Upper lobe of left lung (tissue), 6 donors: ENCODE results near the gene MANBA. TPM values are rescaled to one million over a fixed set of nuclear protein-coding genes. Genes with fewer than 3 reads are reported as not detected.

Source experiments
- ATAC-seq, 2 donors: fragments of 200-7000 bp; cut with Tn5 transposase; one replicate each; pipeline ENCODE4 v1.9.1; 2022; ENCODE audit warnings: mild to moderate bottlenecking in 2 of 2, moderate library complexity in 2 of 2; ENCODE audit not compliant: low FRiP score in 2 of 2
- DNase-seq, 2 donors: peaks; one replicate each; pipeline ENCODE4 v3.0.0-alpha.2; 2019 to 2020
- H3K27ac ChIP-seq, 4 donors: fragments of 200-600 bp; sonication (generic); one replicate each; pipeline ENCODE4 v1.5.1; 2016 to 2019
- H3K27me3 ChIP-seq, 4 donors: fragments of 200-600 bp; sonication (generic); one replicate each; pipeline ENCODE4 v1.5.1; 2017 to 2019
- H3K36me3 ChIP-seq, 4 donors: fragments of 200-600 bp; sonication (generic); one replicate each; pipeline ENCODE4 v1.5.1; 2016 to 2019
- H3K4me1 ChIP-seq, 4 donors: fragments of 200-600 bp; sonication (generic); one replicate each; pipeline ENCODE4 v1.5.1; 2018 to 2019
- H3K4me3 ChIP-seq, 4 donors: fragments of 200-600 bp; sonication (generic); one replicate each; pipeline ENCODE4 v1.5.1; 2017 to 2019; ENCODE audit warnings: mild to moderate bottlenecking in 2 of 4, moderate library complexity in 1 of 4
- H3K9me3 ChIP-seq, 4 donors: fragments of 200-600 bp; sonication (generic); one replicate each; pipeline ENCODE4 v1.5.1; 2018 to 2019
- EP300 ChIP-seq, 4 donors: sonication (generic); formaldehyde crosslinking; IDR thresholded peaks; one replicate each; pipeline ENCODE4 v1.5.1; 2017; ENCODE audit warnings: antibody characterized with exemption in 4 of 4, control low read depth in 2 of 4
- POLR2A ChIP-seq, 4 donors: fragments of 450-650 bp; IDR thresholded peaks; one replicate each; pipeline ENCODE4 v1.5.1; 2016 to 2017; ENCODE audit warnings: antibody characterized with exemption in 4 of 4, mild to moderate bottlenecking in 2 of 4
- POLR2AphosphoS5 ChIP-seq, 2 donors: sonication (generic); formaldehyde crosslinking; IDR thresholded peaks; one replicate each; pipeline ENCODE4 v1.5.1; 2017; ENCODE audit warnings: antibody characterized with exemption in 2 of 2
- WGBS, 2 donors: methylation state at CpG; one replicate each; pipeline ENCODE4 v1.1.5; 2017 to 2018; 5-methylcytosine and 5-hydroxymethylcytosine counted together
- total RNA-seq, 6 donors: library from RNA; depleted of rRNA in 4 of 6; stranded (reverse); fragments of >200 nt in 4 of 6; gene quantifications; one replicate each; pipeline versions ENCODE4 v1.1.0 to v1.2.1, GENCODE V29; 2016 to 2021
- TF ChIP-seq, protein P1 (sequence below), 6 experiments: fragments of 450-650 bp in 4 of 6; fragments of 200-600 bp in 2 of 6; sonication (generic) in 2 of 6; IDR thresholded peaks; one replicate each; pipeline ENCODE4 v1.5.1; 2016 to 2019; ENCODE audit warnings: antibody characterized with exemption in 6 of 6
- donor health status: DM: no; HTN: no; CAD: no; lungs with moderate emphysema.
- donor health status: DM: no; HTN: yes; CAD: no; lungs with severe emphysema.

Gene MANBA
- total RNA-seq, 6 donors from 2014 or later: 47.6 to 152 (median 59.3) TPM

DNA sequence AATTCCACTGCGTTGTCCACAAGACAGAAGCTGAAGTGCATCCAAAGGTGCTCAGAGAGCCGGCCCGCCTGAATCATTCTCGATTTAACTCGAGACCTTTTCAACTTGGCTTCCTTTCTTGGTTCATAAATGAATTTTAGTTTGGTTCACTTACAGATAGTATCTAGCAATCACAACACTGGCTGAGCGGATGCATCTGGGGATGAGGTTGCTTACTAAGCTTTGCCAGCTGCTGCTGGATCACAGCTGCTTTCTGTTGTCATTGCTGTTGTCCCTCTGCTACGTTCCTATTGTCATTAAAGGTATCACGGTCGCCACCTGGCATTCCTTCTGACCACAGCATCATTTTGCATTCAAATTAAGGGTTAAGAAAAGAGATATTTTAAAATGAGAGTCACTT lies 144.1 kb downstream of the MANBA start:
- no peaks in the 10 kb centered on the region for H3K9me3 ChIP-seq
- H3K27me3 ChIP-seq: no peaks in the 10 kb centered on the region
- WGBS, 2 donors: 66 to 69% methylated on average over 9 of the region's 9 CpGs
- H3K4me1 ChIP-seq: peaks cover 0 to 16% (median 9%) of the 10 kb centered on the region in 4 donors
- H3K4me3 ChIP-seq: no peak overlapping the region
- TF ChIP-seq POLR2AphosphoS5 (IDR thresholded peaks at IDR 0.05): peak in 1 of 2 donors; percentile 37
- TF ChIP-seq EP300 (IDR thresholded peaks at IDR 0.05): no peak
- no peak for TF ChIP-seq POLR2A (IDR thresholded peaks at IDR 0.05)
- TF ChIP-seq, protein P1, sequence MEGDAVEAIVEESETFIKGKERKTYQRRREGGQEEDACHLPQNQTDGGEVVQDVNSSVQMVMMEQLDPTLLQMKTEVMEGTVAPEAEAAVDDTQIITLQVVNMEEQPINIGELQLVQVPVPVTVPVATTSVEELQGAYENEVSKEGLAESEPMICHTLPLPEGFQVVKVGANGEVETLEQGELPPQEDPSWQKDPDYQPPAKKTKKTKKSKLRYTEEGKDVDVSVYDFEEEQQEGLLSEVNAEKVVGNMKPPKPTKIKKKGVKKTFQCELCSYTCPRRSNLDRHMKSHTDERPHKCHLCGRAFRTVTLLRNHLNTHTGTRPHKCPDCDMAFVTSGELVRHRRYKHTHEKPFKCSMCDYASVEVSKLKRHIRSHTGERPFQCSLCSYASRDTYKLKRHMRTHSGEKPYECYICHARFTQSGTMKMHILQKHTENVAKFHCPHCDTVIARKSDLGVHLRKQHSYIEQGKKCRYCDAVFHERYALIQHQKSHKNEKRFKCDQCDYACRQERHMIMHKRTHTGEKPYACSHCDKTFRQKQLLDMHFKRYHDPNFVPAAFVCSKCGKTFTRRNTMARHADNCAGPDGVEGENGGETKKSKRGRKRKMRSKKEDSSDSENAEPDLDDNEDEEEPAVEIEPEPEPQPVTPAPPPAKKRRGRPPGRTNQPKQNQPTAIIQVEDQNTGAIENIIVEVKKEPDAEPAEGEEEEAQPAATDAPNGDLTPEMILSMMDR (IDR thresholded peaks at IDR 0.05): no peak
- H3K27ac ChIP-seq: peak overlapping the region in 2 of 4 donors; percentile 73 to 79
- DNase-seq (no peak), ATAC-seq (no peak)
- peaks cover 12 to 57% (median 33%) of the 10 kb centered on the region in 4 donors for H3K36me3 ChIP-seq

DNA sequence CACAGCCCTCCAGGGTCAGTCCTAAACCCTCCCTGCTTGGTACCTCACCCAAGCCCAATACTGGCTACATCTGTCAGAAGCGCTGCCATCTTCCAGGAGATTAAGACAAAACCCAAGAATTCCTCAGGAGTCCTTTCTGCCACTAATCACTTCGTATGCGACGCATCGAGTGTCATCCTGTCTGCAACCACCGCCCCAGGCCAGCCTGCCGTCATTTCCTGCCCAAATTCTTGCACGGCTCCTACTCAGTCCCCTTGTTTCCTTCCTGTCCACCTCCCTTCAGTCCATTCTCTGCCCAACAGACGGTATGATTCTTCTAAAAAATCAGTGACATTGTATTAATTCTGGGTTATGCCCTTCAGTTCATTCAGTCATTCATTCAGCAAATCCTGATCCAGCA lies 146.0 kb downstream of the MANBA start:
- H3K4me3 ChIP-seq: peak overlapping the region in 1 of 4 donors; percentile 13
- WGBS, 2 donors: 52 to 66% methylated on average over 9 of the region's 9 CpGs
- H3K9me3 ChIP-seq: no peaks in the 10 kb centered on the region
- peak overlapping the region; percentile 48 to 82 (median 76) for H3K27ac ChIP-seq
- no peak for ATAC-seq
- no peak for DNase-seq
- H3K4me1 ChIP-seq: peaks cover 0 to 10% (median 9%) of the 10 kb centered on the region in 4 donors
- no peaks in the 10 kb centered on the region for H3K27me3 ChIP-seq
- peaks cover 25 to 76% (median 45%) of the 10 kb centered on the region in 4 donors for H3K36me3 ChIP-seq
- TF ChIP-seq POLR2A (IDR thresholded peaks at IDR 0.05) (peak in 1 of 4 donors; percentile 46), POLR2AphosphoS5 (IDR thresholded peaks at IDR 0.05) (no peak)

DNA sequence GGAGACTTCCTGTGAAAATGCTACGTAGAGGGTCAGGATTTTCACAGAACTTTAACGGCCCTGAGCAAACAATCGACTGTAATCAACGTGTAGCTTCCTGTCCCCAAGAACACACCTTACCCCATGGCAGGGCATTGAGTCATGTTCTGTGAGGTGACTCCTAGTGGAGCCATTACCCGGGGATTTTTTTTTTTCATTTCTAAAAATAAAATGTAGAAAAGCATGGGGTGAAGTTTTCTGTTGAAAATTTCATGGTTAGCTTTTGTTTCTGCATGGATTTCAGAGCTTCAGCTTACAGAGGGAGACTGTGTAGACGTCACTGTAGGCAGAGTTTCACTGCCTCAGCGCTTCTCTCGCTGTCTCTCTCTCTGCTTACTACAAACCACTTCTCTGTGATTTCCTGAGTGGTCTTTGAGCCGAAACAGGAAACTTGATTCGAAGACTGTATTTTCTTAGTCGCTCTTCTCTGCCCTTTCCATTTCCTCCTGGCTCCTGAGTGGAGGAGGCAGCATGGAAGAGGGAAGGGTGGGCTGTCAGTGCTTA lies 147.9 kb downstream of the MANBA start:
- Histone ChIP-seq H3K9me3 (no peaks in the 10 kb centered on the region), H3K27me3 (no peaks in the 10 kb centered on the region), H3K27ac (peak overlapping the region; percentile 50 to 82 (median 76)), H3K36me3 (peaks cover 36 to 95% (median 53%) of the 10 kb centered on the region in 4 donors), H3K4me3 (no peak overlapping the region), H3K4me1 (peaks cover 0 to 10% (median 9%) of the 10 kb centered on the region in 4 donors)
- TF ChIP-seq POLR2A (IDR thresholded peaks at IDR 0.05): no peak
- no peak for TF ChIP-seq EP300 (IDR thresholded peaks at IDR 0.05)
- TF ChIP-seq POLR2AphosphoS5 (IDR thresholded peaks at IDR 0.05): no peak
- TF ChIP-seq, protein P1 (IDR thresholded peaks at IDR 0.05): no peak
- no peak for DNase-seq
- ATAC-seq: no peak
- WGBS, 2 donors: 36 to 37% methylated on average over 11 of the region's 11 CpGs

DNA sequence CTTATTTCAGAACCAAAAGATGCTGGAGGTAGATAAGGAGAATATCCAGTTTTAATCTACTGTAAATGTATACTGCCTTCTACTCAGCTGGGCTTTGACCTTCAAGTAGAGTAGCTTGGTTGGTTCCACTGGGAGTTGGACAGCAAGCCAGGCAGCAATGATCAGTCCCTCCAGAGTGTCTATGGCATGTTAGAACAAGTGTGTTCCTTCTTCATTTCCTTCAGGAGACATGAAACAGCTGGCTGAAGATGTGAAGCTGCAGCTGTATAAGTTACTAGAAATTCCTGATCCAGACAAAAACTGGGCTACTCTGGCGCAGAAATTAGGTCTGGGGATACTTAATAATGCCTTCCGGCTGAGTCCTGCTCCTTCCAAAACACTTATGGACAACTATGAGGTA lies 148.6 kb downstream of the MANBA start:
- ATAC-seq: no peak
- Histone ChIP-seq H3K36me3 (peaks cover 40 to 99% (median 58%) of the 10 kb centered on the region in 4 donors), H3K4me3 (no peak overlapping the region), H3K9me3 (no peaks in the 10 kb centered on the region), H3K27ac (peak overlapping the region; percentile 50 to 82 (median 76)), H3K27me3 (no peaks in the 10 kb centered on the region), H3K4me1 (peaks cover 0 to 14% (median 9%) of the 10 kb centered on the region in 4 donors)
- 73 to 92% methylated on average over 2 of the region's 2 CpGs for WGBS, 2 donors
- no peak for TF ChIP-seq POLR2AphosphoS5 (IDR thresholded peaks at IDR 0.05)
- TF ChIP-seq, protein P1 (IDR thresholded peaks at IDR 0.05): no peak
- no peak for DNase-seq

DNA sequence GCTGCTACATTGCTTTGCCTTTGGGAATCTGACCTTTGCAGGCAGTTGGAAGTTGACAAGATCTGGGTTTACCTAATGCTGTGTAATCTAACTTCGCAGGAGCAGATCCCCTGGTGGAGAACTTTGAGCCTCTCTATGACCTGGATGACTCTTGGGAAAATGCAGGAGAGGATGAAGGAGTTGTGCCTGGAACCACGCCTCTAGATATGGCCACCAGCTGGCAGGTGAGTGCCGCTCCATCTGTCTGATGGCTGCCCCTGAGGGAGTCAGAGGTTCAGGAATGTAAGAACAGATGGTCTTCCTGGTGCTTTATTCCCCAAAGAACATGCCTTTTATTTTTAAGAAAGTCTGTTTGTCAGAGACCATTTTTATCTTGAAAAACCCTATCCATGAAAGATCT lies 150.3 kb downstream of the MANBA start:
- peaks cover 40 to 94% (median 63%) of the 10 kb centered on the region in 4 donors for H3K36me3 ChIP-seq
- TF ChIP-seq, protein P1 (IDR thresholded peaks at IDR 0.05): no peak
- TF ChIP-seq EP300 (IDR thresholded peaks at IDR 0.05) (no peak), POLR2AphosphoS5 (IDR thresholded peaks at IDR 0.05) (no peak), POLR2A (IDR thresholded peaks at IDR 0.05) (no peak)
- H3K4me3 ChIP-seq: no peak overlapping the region
- no peaks in the 10 kb centered on the region for H3K27me3 ChIP-seq
- WGBS, 2 donors: 88 to 90% methylated on average over 3 of the region's 3 CpGs
- no peak for ATAC-seq
- DNase-seq: no peak
- peaks cover 0 to 24% (median 7%) of the 10 kb centered on the region in 4 donors for H3K4me1 ChIP-seq
- H3K9me3 ChIP-seq: no peaks in the 10 kb centered on the region
- H3K27ac ChIP-seq: no peak overlapping the region
